Activated CD8-positive, alpha-beta memory T cell treated with anti-CD3 and anti-CD28 coated beads, Interleukin-2, amount 50 U/mL, for 48 hours (primary cell): ENCODE data around the gene CPNE4.
"Not testable (repeated sequence)": the region's sequence is repeated elsewhere in the genome, so short reads cannot be mapped to it uniquely, and the experiment has no call there.

Source experiments
- DNase-seq: peaks from one replicate; pipeline ENCODE4 v3.0.0-alpha.2; 2020

The CPNE4 gene

GRCh38 chr3:131957511-131957910 is 77.3 kb downstream of the CPNE4 start:
- no peak for DNase-seq

- DNase-seq, result no peak
These were observed 86.0 kb downstream of the CPNE4 start for GRCh38 chr3:131948806-131949205.

- DNase-seq, result no peak
These were observed 90.1 kb downstream of the CPNE4 start for GRCh38 chr3:131944676-131945075.

GRCh38 chr3:131933665-131934064 is 101.1 kb downstream of the CPNE4 start:
- no peak for DNase-seq

- DNase-seq, result no peak
These were observed 106.2 kb downstream of the CPNE4 start for GRCh38 chr3:131928593-131928992.

- no peak for DNase-seq
These were observed 109.2 kb downstream of the CPNE4 start for GRCh38 chr3:131925571-131925970.

GRCh38 chr3:131922356-131922755 is 112.5 kb downstream of the CPNE4 start:
- DNase-seq, result no peak

GRCh38 chr3:131917006-131917405 is 117.8 kb downstream of the CPNE4 start:
- no peak for DNase-seq

GRCh38 chr3:131914090-131914691 is 120.6 kb downstream of the CPNE4 start:
- no peak for DNase-seq

- no peak for DNase-seq
These were observed 122.6 kb downstream of the CPNE4 start for GRCh38 chr3:131912255-131912654.

GRCh38 chr3:131907796-131908195 is 127.0 kb downstream of the CPNE4 start:
- DNase-seq, result no peak

GRCh38 chr3:131903988-131904415 is 130.8 kb downstream of the CPNE4 start:
- DNase-seq, result no peak

- no peak for DNase-seq
These were observed 133.1 kb downstream of the CPNE4 start for GRCh38 chr3:131901686-131902085.

GRCh38 chr3:131900891-131901290 is 133.9 kb downstream of the CPNE4 start:
- no peak for DNase-seq

GRCh38 chr3:131899021-131899420 is 135.8 kb downstream of the CPNE4 start:
- no peak for DNase-seq

GRCh38 chr3:131898346-131898745 is 136.5 kb downstream of the CPNE4 start:
- no peak for DNase-seq

- DNase-seq, result no peak
These were observed 138.5 kb downstream of the CPNE4 start for GRCh38 chr3:131896285-131896684.

- DNase-seq, result no peak
These were observed 139.0 kb downstream of the CPNE4 start for GRCh38 chr3:131895766-131896165.

GRCh38 chr3:131892331-131892730 is 142.5 kb downstream of the CPNE4 start:
- no peak for DNase-seq

- not testable (repeated sequence) for DNase-seq
These were observed 148.9 kb downstream of the CPNE4 start for GRCh38 chr3:131885871-131886270.

GRCh38 chr3:131883711-131884407 is 151.0 kb downstream of the CPNE4 start:
- no peak for DNase-seq

- DNase-seq, result no peak
These were observed 151.7 kb downstream of the CPNE4 start for GRCh38 chr3:131883086-131883485.

GRCh38 chr3:131881777-131882176 is 153.0 kb downstream of the CPNE4 start:
- DNase-seq, result no peak

GRCh38 chr3:131880948-131881347 is 153.9 kb downstream of the CPNE4 start:
- DNase-seq, result no peak

GRCh38 chr3:131868203-131868602 is 166.6 kb downstream of the CPNE4 start:
- no peak for DNase-seq
